H1 (cell line): ENCODE results near the gene FABP6. TPM values are rescaled to one million over a fixed set of nuclear protein-coding genes. Genes with fewer than 3 reads are reported as not detected.

Experiments used
- ASH2L ChIP-seq: fragments of 200-600, 300-600 bp; sonication (generic); IDR thresholded peaks from one replicate; pipeline ENCODE4 v1.7.1; 2017; ENCODE audit warnings: low read length
- JUN ChIP-seq: IDR thresholded peaks from 2 replicates; pipeline ENCODE4 v1.6.1; 2011; ENCODE audit warnings: low read depth, mild to moderate bottlenecking, improper control_type of control experiment, low read length
- KDM5A ChIP-seq: fragments of 200-600 bp; IDR thresholded peaks from 2 replicates; pipeline ENCODE4 v1.7.1; 2012; ENCODE audit warnings: mild to moderate bottlenecking, low read length, inconsistent platforms, mixed read lengths
- POU5F1 ChIP-seq: IDR thresholded peaks from 2 replicates; pipeline ENCODE4 v1.6.1; 2011; ENCODE audit warnings: low read depth, mild to moderate bottlenecking, low read length, moderate library complexity
- SP2 ChIP-seq: IDR thresholded peaks from 2 replicates; pipeline ENCODE4 v1.6.1; 2012; ENCODE audit warnings: mild to moderate bottlenecking, low read length, inconsistent platforms
- SRF ChIP-seq: IDR thresholded peaks from 2 replicates; pipeline ENCODE4 v1.6.1; 2011; ENCODE audit warnings: mild to moderate bottlenecking, low read depth, low read length, moderate library complexity
- TAF1 ChIP-seq: IDR thresholded peaks from 2 replicates; pipeline ENCODE4 v1.6.1; 2011; ENCODE audit warnings: mild to moderate bottlenecking, low read depth, low read length
- TCF12 ChIP-seq: IDR thresholded peaks from 2 replicates; pipeline ENCODE4 v1.6.1; 2011; ENCODE audit warnings: low read depth, mild to moderate bottlenecking, low read length
- polyA plus RNA-seq, 7 experiments: library from polyadenylated mRNA; depleted of rRNA in 3 of 7; stranded (reverse) in 5 of 7; unstranded in 2 of 7; fragments of >200 nt in 5 of 7; fragments of 200-250 nt in 2 of 7; gene quantifications; 1 replicate in 5 of 7; 2 replicates in 1 of 7; 4 replicates in 1 of 7; pipeline versions ENCODE4 v1.2.1 to v1.2.3, GENCODE V29; 2011 to 2013; ENCODE audit warnings: missing spikeins in 2 of 7, mixed read lengths in 2 of 7
- total RNA-seq: library from RNA; stranded (reverse); fragmentation: NEBNext Ultra II Directional; extraction: Animal tissue kit (Norgen Biotek cat#: 25700); gene quantifications from 2 replicates; pipeline ENCODE4 v1.2.1, GENCODE V29; 2021
- TF ChIP-seq, protein P1 (sequence below): IDR thresholded peaks from 2 replicates; pipeline ENCODE4 v1.6.1; 2011; ENCODE audit warnings: low read length, improper control_type of control experiment
- TF ChIP-seq, protein P2 (sequence below): IDR thresholded peaks from 2 replicates; pipeline ENCODE4 v1.6.1; 2012; ENCODE audit warnings: inconsistent platforms

Gene FABP6
- total and polyA plus RNA-seq, 2 of the 8 experiments (the other 6 are each of a cell fraction or from before 2014, with no cell fraction given): 4.8 to 6.1 TPM

GRCh38 chr5:160186480-160186879, 42.8 kb upstream of the FABP6 start (continued):
- TF ChIP-seq TAF1 (no peak), ASH2L (no peak), SP2 (no peak), SRF (no peak), POU5F1 (no peak), TCF12 (no peak), KDM5A (no peak), JUN (no peak)
- TF ChIP-seq, protein P1, sequence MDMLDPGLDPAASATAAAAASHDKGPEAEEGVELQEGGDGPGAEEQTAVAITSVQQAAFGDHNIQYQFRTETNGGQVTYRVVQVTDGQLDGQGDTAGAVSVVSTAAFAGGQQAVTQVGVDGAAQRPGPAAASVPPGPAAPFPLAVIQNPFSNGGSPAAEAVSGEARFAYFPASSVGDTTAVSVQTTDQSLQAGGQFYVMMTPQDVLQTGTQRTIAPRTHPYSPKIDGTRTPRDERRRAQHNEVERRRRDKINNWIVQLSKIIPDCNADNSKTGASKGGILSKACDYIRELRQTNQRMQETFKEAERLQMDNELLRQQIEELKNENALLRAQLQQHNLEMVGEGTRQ: no peak
- TF ChIP-seq, protein P2, sequence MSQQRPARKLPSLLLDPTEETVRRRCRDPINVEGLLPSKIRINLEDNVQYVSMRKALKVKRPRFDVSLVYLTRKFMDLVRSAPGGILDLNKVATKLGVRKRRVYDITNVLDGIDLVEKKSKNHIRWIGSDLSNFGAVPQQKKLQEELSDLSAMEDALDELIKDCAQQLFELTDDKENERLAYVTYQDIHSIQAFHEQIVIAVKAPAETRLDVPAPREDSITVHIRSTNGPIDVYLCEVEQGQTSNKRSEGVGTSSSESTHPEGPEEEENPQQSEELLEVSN: no peak
